Sciatic nerve (tissue), 2 donors: ENCODE results near the gene MAP2K6. TPM values are rescaled to one million over a fixed set of nuclear protein-coding genes. Genes with fewer than 3 reads are reported as not detected.

Experiments used
- ATAC-seq: fragments of 200-7000 bp; cut with Tn5 transposase; one replicate; pipeline ENCODE4 v1.9.1; 2020; ENCODE audit warnings: mild to moderate bottlenecking, moderate library complexity
- DNase-seq: peaks from one replicate; pipeline ENCODE4 v3.0.0-alpha.2; 2020; ENCODE audit warnings: low spot score
- intact Hi-C: fragments of 100-400 bp; cut with DNase I; formaldehyde crosslinking; loops from one replicate; pipeline ENCODE4 v1.14.2; 2022
- total RNA-seq: library from RNA; stranded (reverse); fragmentation: NEBNext Ultra II Directional; extraction: Animal tissue kit (Norgen Biotek cat#: 25700); gene quantifications from one replicate; pipeline ENCODE4 v1.2.1, GENCODE V29; 2021
- donor health status: DM: no; HTN: no; CAD: no.
- donor health status: DM: no; HTN: no; CAD: no.

The MAP2K6 gene
- total RNA-seq, 1 donor from 2014 or later = 7.7 TPM

DNA sequence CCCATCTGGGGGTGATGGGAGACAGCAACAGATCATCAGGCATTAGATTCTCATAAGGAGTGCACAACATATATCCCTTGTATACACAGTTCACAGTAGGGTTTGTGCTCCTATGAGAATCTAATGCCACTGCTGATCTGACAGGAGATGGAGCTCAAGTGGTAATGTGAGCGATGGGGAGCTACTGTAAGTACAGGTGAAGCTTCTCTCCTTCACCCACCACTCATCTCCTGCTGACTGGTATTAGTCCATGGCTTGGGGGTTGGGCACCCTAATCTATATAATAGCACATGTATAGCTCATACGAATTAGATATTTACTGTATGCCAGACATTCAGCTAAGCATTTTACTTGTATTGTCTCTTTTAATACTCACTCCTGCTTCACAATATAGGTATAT lies 101.7 kb downstream of the MAP2K6 start:
- ATAC-seq = no peak
- intact Hi-C loops = no loop called here

DNA sequence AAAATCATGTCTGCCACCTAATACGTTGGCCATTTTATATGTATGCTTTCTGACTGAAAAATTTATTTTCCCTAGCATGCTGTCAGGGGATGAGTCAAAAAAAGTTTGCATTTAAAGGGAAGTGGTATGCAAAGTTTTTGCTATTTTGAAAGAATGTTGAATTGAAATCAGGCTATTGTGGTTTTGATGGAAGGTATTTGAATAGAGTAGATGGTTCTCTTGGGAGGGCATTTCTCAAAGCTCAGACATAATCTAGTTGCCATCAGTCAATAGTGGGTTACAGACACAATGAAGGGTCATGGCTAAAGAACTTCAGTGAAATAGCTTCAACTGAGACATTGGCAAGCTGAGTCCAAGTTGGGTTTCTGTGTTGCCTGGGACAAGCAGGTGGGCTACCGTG lies 102.4 kb downstream of the MAP2K6 start:
- intact Hi-C loops = no loop called here
- no peak for ATAC-seq
- DNase-seq = no peak

More for the DNA sequence above, 101.7 kb downstream of the MAP2K6 start:
- no peak for DNase-seq

DNA sequence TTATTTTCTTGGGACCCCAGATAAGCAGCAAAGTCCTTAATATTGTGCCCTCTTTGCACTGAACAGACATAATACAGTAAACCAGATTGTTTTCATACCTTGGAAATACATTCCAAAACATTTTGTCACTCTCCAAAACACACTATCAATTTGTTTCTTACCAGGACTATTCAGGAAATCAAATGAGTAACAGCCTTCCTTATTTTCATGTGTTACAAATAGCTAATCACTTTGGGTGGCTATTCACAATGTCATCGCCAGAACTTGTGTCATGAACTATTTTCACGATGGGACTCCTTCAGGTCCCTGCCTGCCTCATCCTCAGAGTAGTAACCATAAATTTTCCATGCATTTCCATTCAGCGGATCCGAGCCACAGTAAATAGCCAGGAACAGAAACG lies 104.5 kb downstream of the MAP2K6 start:
- intact Hi-C loops = no loop called here
- ATAC-seq = no peak
- DNase-seq = no peak

DNA sequence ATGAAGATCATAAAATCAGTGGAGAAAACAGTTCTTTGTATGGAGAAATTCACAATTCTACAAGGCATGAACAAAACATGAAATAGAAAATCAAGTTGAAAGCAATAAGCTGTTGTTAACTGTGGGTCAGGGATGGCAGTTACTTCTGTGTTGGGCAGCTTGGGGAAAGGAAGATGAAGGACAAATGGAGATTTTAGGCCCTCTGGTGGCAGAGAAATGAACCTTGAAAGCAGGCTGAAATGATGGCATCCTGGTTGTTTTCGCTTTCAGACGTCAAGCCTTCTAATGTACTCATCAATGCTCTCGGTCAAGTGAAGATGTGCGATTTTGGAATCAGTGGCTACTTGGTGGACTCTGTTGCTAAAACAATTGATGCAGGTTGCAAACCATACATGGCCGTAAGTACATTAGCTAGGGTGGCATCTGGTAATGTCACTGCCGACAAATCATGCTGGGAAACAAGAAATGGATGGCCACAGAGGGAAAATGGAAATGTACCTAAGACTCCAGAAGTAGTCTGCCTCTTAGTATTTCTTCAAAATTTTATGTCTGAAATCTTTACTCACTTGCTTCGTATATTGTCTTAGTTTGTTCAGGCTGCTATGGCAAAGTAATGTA lies 108.9 kb downstream of the MAP2K6 start:
- intact Hi-C loops = no loop called here
- peak; percentile 86 for ATAC-seq
- DNase-seq = no peak

DNA sequence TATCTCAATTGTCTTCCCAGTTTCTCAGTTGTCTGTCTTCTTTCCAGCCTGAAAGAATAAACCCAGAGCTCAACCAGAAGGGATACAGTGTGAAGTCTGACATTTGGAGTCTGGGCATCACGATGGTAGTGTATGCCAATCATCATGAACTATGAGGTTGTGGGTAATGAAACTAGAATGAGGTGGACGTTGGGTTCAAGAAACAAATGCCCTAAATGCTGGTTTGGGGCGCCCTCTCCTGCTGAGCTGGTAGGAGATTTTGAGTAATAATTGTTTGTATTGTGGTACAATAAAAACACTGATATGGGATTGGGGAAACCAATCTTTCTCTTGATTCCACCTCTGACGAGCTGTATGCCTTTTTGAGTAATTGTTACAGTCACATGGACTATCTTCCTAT lies 110.4 kb downstream of the MAP2K6 start:
- ATAC-seq (no peak), DNase-seq (no peak)
- intact Hi-C loops = no loop called here

DNA sequence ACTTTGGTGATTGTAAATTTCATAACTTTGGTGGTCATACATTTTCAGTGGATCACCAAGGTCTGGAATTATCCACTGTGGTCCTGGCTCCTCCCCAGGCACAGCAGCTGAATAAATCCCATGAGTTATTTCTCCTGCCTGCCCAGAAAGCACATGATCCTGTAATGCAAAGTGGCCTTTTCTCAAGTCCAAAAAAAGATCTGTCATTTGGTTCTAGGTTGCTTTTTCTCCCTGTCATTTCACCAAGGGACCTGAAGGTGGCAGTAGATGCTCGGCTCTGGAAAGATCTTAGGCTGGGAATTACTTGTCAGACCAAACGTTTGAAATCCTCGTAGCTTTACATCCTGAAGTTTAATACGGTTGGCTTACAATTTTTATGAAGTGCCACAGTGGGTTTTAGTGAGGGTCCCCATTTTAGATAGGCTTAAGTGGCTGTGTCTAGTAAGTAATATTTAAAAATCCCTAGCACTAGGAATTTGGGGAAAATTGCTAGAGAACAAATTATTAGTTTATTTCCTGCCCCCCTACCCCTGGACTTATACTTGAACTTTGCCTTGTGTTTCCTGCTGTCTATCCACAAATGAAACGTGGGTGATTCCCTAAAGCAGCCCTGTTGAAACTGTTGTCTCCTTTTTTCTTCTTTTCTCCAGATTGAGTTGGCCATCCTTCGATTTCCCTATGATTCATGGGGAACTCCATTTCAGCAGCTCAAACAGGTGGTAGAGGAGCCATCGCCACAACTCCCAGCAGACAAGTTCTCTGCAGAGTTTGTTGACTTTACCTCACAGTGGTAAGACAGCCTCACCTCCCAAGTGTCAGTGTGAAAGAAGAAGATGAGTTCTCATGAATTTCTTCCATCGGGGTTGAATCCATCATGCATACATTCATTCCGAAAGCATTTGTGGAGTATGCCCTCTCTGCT lies 111.7 kb downstream of the MAP2K6 start:
- intact Hi-C loops = no loop called here
- ATAC-seq (peak; percentile 73), DNase-seq (no peak)

DNA sequence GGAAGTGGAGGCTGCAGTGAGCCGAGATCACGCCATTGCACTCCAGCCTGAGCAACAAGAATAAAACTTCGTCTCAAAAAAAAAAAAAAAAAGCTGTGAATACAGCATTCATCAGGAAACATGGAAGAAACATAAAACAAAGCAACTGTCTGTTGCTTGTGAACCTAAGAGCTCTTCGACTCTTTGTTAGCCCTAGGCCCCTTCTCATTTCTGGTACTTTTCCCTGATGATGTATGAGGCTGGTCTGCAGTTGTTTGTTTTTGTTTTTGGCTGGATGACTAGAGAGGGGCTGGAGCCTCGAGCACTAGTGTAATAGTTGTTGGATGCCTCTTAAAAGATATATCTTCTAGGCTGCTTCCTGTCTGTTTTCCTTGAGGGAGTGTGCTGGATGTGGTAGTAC lies 113.5 kb downstream of the MAP2K6 start:
- ATAC-seq (no peak), DNase-seq (no peak)
- intact Hi-C loops = no loop called here

DNA sequence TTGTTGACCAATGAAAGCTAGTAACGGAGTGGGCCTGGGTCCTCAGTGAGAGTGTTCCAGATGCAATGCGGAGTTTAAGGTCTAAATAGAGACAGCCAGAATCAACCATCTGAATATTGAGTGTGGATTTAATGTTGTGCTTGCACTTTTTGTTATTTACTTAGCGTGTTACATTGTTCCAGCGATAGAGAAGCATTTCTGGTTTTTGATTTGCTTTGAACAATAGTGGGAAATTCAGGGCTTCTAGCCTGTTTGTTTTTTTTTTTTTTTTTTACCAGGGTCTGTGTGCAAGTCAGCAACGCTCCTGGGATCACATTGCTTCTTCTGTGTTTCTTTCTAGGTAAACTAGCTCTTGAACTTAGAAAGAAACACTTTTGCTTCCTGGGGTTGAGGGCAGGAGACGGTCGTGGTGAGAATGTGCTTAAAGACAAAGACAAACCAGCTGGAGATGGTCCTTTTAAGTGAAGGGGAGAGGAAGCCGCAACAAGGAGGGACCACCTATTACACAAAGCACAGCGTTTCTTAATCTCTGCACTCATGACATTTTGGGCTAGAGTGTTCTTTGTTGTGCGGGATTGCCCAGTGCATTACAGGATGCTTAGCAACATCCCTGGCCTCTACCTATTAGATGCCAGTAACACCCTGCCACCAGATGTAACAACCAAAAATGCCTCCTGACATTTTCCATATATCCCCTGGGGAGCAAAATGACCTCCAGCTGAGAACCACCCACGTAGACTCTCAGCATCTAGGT lies 119.2 kb downstream of the MAP2K6 start:
- intact Hi-C loops = no loop called here
- DNase-seq = no peak
- no peak for ATAC-seq

DNA sequence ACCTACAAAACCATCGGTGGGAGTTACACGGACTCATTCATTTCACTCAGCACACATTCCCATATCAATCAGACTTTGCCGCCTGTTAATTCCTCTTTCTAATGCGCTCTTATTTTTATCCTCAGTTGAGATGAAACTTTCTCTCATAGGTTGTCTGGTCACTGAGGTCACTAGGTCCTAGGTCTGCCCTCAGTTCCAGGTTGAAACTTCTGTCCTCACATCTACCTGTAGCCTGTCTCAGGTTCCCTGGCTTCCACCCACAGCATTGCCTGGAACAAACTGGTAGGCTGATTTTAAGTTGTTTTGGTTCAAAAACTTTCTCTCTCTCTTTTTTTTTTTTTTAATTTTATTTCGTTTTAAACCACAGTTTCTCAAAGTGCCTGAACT lies 119.7 kb downstream of the MAP2K6 start:
- ATAC-seq (no peak), DNase-seq (no peak)
- intact Hi-C loops = no loop called here

DNA sequence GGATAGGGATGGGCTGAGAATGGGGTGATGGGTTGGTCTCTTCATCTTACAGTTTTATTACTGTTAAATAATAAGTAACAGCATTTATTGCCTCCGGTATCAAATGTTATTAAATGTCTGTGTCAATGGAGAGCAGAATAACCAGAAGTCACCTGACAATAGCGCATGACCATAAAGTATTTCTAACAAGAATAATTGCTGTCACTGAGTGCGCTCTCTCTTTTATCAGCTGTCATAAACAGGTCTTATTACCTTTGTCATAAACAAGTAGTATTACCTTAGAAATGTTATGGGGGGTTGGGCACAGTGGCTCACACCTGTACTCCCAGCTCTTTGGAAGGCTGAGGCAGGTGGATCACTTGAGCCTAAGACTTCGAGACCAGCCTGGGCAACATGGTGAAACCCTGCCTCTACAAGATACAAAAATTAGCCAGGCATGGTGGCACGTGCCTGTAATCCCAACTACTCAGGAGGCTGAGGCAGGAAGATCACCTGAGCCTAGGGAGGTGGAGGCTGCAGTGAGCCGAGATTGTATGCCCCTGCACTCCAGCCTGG lies 120.6 kb downstream of the MAP2K6 start:
- ATAC-seq (no peak), DNase-seq (no peak)
- intact Hi-C loops = no loop called here

DNA sequence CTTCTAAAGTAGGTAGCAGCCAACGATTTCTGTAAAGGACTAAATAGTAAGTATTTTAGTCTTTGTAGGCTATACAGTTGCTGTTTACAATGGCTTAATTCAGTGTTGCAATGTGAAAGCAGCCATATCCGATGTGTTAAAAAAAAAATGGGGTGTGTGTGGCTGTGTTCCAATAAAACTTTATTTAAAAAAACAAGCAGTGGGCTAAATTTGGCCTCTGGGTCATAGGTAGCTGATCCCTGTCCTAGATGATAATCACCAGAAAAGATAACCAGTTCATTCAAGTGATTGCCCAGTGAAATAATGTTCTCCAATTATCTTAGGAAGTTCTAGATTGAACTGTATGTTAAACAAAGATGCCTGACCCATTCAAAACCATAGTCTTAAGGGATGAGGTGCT lies 124.3 kb downstream of the MAP2K6 start:
- intact Hi-C loops = no loop called here
- ATAC-seq (no peak), DNase-seq (no peak)

DNA sequence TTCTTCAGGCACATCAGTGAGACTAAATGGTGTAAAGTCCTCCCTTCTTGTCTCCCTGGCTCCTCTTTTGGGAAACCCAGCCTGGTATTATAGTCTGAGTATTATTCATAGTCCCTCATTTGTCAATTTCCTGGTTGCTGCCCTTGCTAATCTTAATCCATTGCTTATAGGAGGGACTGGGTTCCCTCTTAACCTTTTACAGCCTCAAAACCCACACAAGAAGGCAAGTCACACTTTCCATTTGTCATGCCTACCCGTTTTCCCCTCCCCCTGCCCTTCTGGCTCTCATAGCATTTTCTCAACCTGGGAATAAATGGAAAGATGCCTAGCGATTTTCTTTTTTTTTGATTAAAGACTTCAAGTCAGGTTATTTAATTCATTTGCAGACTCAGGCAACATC lies 124.8 kb downstream of the MAP2K6 start:
- ATAC-seq (no peak), DNase-seq (no peak)
- intact Hi-C loops = no loop called here

DNA sequence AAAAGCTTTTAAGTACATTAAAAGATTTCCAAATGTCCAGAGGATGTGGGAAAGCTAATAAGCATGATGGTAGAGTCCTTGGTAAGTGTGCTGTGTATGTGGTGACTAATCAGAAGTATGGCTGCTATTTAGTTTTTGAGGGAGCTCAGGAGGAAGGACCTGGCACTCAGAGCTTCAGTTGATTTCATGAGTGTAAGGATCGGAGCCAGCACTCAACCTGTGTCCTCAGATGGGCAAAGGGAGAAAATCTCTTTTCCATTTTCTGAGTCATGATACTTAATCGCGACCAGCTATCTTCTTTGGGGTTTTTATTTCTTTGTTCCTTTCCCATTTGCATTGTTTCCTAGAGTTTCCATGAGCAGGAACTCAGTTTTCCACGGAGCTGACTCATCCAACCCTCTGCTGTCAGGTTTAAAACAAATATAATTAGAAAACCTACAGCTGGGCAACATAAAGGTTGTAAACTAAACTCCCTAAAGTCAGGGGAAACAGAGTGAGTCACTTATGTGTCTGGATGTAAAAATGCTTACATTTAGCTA lies 125.4 kb downstream of the MAP2K6 start:
- no peak for DNase-seq

DNA sequence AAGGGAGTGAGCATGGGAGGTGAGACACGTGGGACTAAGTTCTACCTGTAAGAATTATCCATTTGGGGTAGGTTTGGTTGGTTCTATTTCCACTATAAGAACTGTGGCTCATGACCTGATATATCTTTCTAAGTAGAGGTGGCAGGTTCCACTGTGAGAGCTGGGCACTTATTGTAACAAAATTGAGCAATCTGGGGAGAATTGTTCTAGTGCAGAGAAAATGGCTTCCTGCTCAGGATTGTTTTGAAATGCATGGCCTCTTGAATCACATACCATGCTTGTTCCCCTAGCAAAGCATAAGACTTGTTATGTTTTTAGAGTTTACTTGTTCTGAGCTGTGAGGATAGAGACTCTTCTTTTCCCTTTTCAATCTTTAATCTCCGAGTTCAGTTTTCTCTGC lies 125.9 kb downstream of the MAP2K6 start:
- no peak for ATAC-seq
- intact Hi-C loops = no loop called here
- DNase-seq = no peak

More for the DNA sequence above, 125.4 kb downstream of the MAP2K6 start:
- intact Hi-C loops = no loop called here
- ATAC-seq = no peak

DNA sequence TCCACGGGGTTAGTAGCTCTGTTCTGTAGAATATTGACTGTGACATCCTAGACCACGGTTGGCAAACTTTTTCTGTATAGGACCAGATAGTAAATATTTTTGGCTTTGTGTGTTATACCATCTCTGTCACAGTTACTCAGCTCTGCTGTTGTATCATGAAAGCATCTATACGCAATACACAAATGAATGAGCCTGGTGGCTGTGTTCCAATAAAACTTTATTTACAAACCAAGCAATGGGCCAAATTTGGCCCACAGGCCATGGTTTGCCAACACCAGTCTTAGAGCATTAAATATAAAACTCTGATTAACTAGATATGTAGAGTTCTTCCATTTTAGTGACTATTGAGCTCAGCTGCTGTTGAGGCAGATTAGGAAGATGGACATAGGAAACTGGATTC lies 132.7 kb downstream of the MAP2K6 start:
- intact Hi-C loops = no loop called here
- ATAC-seq (no peak), DNase-seq (no peak)

DNA sequence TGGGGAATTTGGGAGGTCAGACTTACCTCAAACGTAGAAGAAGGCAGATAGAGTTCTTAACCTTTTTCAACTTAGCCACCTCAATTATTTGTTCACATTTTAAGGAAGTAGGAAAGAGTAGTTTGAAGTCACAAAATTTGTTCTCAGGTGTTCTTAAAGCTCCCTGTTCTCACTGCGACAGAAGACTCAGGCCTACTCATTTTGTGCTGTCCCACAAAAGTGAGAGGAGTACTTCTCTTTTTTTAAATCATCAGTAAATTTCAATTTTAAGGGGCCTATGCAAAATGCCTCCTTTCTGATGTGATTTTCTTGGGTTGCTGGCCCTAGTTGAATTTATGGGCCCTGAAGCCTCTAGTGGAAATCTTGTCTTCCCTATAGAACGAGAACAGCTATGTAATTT lies 133.4 kb downstream of the MAP2K6 start:
- intact Hi-C loops = no loop called here
- ATAC-seq = no peak
- DNase-seq = no peak

DNA sequence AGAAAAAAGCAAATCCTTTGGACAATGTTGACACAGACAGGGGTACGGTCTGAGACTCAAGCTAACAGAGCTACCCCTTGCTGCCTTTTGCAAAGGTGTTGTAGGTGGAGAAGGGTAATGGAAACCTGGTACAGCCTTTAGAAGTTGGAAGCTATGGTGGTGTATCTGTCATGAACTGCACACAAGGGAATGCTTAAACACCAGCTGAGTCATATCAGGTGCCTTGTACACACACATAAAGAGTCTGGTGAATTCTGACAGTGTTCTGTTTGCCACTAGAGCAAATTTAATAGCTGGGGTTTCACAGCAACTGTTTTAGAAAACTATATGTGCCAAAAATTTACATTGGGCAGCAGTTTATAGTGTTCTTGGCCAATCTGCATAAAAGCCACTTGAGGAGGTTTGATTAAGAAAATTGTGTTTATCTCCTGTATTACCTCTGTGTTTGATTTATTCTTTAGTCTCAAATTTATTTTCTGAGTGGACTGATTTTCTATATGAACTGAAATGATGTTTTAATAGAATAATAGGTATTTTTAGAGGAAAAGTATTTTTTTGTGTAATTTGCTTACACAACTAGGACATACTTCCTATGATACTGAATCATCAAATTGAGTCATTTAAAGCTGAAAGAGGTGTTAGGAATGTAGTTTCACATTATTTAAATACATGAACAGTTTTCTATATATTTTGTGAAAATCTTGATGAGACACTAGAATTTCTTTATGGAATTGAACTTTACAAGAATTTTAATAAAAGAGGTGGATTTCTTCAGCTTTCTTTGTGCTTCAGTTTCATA lies 136.9 kb downstream of the MAP2K6 start:
- no peak for DNase-seq
- no peak for ATAC-seq

DNA sequence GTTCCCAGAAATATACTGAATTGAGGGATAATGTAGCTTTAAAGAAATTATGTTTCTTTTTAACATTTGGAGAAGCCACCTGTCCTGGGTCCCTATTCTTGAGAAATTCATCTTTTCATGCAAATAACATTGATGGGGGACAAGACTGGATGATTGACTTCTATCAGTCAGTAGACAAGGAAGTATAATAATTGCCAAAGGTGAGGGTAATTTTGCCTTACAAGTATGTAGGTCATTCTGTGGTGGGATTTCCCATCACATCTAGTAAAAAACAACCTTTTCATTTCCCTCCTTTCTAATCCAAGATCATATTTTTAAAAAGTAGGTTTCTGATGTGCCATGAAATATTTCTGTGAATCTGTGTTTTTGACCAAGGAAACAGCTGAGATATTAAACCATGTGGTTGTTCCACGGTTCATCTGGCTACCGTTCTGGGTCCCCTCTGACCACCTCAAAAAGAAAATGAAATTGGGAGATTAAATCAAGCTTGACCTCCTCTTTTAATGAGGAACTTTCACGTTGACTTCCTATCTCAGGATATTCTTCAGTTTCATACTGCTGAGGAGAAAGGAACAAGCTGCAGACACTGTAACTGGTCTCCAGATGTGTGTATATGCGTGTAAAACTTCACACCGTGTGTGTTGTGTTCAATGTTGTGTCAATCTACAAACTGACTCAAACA lies 138.6 kb downstream of the MAP2K6 start:
- no peak for ATAC-seq
- intact Hi-C loops = no loop called here
- DNase-seq = no peak

More for the DNA sequence above, 136.9 kb downstream of the MAP2K6 start:
- intact Hi-C loops = no loop called here
